Ramos (cell line): ENCODE measurements around the gene CST11.

ENCODE experiments used
- in situ Hi-C: fragments of 300-500 bp; cut with MboI; formaldehyde crosslinking; loops from one replicate; pipeline ENCODE4 v1.14.3; 2022; ENCODE audit warnings: low sequenced_read_pairs; ENCODE audit not compliant: unreplicated experiment

Gene CST11, protein sequence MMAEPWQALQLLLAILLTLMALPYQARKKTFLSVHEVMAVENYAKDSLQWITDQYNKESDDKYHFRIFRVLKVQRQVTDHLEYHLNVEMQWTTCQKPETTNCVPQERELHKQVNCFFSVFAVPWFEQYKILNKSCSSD

DNA sequence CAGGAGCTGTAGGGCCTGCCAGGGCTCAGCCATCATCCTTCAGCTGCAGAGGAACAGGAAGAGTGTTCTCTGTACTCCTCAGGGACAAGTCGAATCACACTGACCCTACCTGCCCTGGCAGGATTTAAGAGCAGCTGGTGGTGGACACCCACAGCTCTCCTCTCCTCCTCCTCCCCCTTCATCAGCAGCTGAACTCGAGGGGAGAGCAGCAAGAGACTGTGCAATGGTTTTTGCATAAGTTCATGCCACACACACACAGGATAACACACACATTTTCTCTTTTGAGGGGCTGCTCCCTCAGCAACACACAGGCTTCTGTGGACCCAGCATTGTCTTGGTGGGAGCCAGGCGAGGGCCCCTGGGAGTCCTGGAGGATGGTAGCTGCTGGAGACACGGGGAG, at the start of gene CST11:
CST11 (minus strand) TSS at position 101 of the 400 bp plus-strand sequence; CDS start at position 36, 65 bp downstream.
- in situ Hi-C loops, result loop anchor here (25.0 kb wide), 1 partner anchor 765 kb away; no protein-coding TSS in a partner anchor

GRCh38 chr20:23501926-23502325, 49.2 kb upstream of the CST11 start:
- in situ Hi-C loops, result no loop called here

DNA sequence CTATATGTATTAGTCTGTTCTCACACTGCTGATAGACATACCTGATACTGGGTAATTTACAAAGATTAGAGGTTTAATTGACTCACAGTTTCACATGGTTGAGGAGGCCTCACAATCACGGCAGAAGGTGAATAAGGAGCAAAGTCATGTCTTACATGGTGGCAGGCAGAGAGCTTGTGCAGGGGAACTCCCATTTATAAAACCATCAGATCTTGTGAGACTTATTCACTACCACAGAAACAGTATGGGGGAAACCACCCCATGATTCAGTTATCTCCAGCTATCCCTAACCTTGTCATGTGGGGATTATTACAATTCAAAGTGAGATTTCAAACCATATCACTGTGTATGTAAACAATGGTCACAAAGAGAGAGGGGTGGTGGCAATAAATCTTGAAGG, 44.9 kb upstream of the CST11 start:
- in situ Hi-C loops, result no loop called here

GRCh38 chr20:23493172-23493772, 40.6 kb upstream of the CST11 start:
- in situ Hi-C loops, result no loop called here

- in situ Hi-C loops, result no loop called here
These were observed 39.6 kb upstream of the CST11 start for GRCh38 chr20:23492292-23492691.

DNA sequence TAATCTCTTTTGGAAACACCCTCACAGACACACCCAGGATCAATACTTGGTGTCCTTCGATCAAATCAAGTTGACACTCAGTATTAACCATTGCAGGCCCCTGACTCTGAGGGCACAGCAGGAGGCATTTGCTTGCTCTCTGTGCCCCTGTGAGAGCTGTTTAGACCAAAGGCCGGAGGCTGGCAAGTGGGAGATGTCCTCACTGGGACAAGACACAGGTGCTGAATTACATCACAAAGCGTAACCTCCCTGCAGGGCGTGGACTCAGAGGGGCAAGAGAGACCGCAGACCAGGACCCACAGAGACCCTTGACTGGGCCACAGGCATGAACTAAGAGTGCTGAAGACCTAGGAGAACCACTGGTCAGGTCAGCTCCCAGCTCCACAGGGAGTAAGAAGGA, 38.1 kb upstream of the CST11 start, which contains the start of gene CST8:
CST8 (plus strand) TSS at position 301 of the 400 bp plus-strand sequence. CDS start 551 bp downstream, outside the sequence.
- in situ Hi-C loops, result no loop called here

- in situ Hi-C loops, result no loop called here
These were observed 36.3 kb upstream of the CST11 start for GRCh38 chr20:23488996-23489395.

GRCh38 chr20:23488470-23488869, 35.8 kb upstream of the CST11 start:
- in situ Hi-C loops, result no loop called here

DNA sequence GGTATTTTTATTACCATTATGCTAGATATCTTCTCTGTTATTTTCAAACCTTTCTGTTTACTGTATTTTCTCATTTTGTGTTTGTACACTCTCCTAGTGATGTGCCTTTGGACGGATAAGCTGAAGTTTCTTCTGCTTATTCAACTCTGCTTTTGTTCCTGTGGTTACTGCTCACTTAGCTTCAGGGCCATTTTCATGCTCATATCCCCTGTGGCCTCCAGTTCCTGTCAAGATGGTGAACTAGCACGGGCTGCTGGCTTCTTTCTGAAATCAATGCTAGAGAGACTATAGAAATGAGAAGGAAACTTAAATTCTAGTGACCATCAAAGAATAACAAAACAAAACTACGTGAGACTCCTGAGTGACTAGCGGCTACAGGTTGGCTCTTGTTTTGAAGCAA, 31.4 kb upstream of the CST11 start:
- in situ Hi-C loops, result no loop called here

DNA sequence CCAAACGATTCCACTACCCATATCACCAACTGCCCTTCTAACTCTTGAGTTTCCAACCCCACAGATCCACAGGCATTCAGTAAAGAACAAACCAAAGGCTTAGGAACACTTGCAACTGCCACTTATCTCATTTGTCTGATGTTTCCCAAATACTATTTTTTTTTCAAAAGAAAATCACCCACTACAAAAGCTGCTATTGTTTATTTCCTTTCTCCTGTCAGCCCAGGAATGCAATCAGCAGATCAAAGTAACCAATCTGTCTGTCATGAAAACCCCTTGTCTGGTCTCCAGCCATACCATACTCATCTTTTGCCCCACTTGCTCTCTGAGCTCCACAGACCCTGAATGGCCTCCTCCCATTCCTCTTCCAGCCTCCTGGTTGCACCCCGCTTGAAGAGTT, 29.5 kb upstream of the CST11 start:
- in situ Hi-C loops, result no loop called here

DNA sequence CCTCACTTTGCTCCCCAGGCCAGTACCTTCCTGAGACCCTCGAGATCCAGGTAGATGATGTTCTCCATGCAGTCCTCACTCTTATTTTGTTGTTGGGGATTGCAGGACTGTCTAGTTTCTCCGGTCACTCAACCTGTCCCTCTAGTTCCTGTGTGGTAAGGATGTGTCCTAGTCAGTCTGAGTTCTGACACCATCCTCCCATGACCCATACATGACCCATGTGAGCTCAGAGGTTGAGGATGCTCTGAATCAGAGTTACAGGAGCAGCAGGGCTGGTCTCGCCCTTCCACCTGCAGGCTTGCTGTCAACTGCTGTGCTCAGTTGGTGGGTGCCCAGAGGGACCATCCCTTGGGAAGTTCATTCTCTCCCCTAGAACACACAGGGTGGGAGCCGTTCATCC, 26.4 kb upstream of the CST11 start:
- in situ Hi-C loops, result no loop called here

- in situ Hi-C loops, result no loop called here
These were observed 24.5 kb upstream of the CST11 start for GRCh38 chr20:23477223-23477622.

GRCh38 chr20:23476015-23476754, 23.5 kb upstream of the CST11 start:
- in situ Hi-C loops, result no loop called here

DNA sequence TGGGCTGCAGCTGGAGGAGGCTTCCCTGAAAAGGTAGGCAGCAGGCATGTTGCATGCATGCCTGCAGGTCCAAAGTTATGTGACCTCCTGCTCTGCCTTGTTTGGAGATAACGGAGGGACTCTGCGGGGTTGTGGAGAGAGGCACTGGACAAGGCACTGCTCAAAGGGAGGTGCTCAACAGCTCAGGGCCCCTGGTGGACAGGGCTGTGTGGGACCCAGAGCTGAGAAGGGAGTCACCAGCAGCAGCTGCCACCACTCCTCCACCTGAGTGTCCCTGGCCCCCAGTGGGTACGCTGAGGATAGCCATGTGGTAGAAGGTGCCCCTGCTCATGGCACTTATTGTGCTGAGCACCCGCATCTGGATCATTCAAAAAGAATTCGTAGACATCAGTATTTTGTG, 22.7 kb upstream of the CST11 start:
- in situ Hi-C loops, result no loop called here

DNA sequence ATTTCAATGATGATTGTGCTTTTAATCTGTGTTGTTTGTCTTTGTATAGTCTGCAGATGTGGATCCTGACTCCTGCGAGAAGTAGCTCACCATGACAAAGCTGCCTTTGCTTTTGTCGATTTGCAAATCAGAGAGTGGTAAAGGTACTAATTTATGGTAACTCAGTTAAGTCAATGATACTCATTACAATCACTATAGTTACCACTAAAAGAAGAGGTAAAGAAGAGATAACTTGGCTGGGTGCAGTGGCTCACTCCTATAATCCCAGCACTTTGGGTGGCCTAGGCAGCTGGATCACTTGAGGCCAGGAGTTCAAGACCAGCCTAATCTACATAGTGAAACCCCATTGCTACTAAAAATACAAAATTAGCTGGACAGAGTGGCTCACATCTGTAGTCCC, 20.6 kb upstream of the CST11 start:
- in situ Hi-C loops, result loop anchor here (25.0 kb wide), 1 partner anchor 786 kb away; no protein-coding TSS in a partner anchor

DNA sequence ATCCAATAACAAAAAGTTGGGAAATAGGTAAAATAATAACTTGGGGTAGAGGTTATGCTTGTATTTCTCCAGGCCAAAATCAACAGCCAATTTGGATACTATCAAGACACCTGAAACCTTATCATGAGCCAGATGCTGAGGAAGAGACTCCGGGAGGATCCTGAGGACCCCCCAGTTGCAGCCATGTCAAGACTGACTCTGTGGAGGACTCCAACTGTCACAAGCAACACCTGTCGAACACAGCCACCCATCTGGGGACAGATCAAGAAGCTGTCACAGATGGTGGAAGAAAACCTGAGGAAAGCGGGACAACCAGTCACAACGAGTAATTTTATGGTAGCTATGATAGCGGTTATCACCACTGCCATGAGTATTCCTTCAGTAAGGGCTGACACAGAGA, 19.6 kb upstream of the CST11 start:
- in situ Hi-C loops, result loop anchor here (25.0 kb wide), 1 partner anchor 785 kb away; no protein-coding TSS in a partner anchor

DNA sequence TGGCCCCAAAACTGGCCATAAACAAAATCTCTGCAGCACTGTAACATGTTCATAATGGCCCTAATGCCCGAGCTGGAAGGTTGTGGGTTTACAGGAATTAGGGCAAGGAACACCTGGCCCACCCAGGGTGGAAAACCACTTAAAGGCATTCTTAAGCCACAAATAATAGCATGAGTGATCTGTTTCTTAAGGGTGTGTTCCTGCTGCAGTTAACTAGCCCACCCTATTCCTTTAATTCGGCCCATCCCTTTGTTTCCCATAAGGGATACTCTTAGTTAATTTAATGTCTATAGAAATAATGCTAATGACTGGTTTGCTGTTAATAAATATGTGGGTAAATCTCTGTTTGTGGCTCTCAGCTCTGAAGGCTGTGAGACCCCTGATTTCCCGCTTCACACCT, 14.3 kb upstream of the CST11 start:
- in situ Hi-C loops, result loop anchor here (25.0 kb wide), 1 partner anchor 780 kb away; no protein-coding TSS in a partner anchor

- in situ Hi-C loops, result loop anchor here (25.0 kb wide), 1 partner anchor 774 kb away; no protein-coding TSS in a partner anchor
These were observed 8.5 kb upstream of the CST11 start for GRCh38 chr20:23461180-23461579.

- in situ Hi-C loops, result loop anchor here (25.0 kb wide), 1 partner anchor 772 kb away; no protein-coding TSS in a partner anchor
These were observed 6.9 kb upstream of the CST11 start for GRCh38 chr20:23459461-23460150.

DNA sequence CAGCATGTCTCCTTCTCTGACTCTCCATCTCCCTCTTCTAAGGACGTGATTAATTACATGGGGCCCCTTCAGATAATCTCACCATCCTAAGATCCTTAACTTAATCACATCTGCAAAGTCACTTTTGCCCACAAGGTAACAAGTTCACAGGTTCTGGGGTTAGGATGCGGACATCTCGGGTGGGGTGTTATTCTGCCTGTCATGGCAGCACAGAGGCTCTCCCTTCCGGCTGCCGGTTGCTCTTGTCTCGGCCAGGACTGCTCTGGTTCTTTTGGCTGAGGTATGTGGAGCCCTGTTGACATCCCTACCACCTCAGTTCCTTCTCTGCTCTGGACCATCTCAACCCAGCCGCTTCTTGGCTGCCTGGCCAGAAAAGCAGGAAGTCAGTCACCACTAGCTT, 4.2 kb upstream of the CST11 start:
- in situ Hi-C loops, result loop anchor here (25.0 kb wide), 1 partner anchor 770 kb away; no protein-coding TSS in a partner anchor
